H9 (cell line): Measurements from ENCODE around the gene PLA2G2E. TPM values are rescaled to one million over a fixed set of nuclear protein-coding genes. Genes with fewer than 3 reads are reported as not detected.

Source experiments
- DNase-seq: peaks from one replicate; pipeline ENCODE4 v3.0.0-alpha.2; 2017
- H2AFZ ChIP-seq: one replicate; pipeline ENCODE4 v1.6.1; 2013; ENCODE audit warnings: mild to moderate bottlenecking, low read length, control low read depth, moderate library complexity
- H2AK5ac ChIP-seq: 2 replicates; pipeline ENCODE4 v1.6.1; 2013; ENCODE audit warnings: low read length, control low read depth, mixed read lengths; ENCODE audit not compliant: insufficient read length
- H2BK120ac ChIP-seq: one replicate; pipeline ENCODE4 v1.6.1; 2013; ENCODE audit warnings: low read depth, mild to moderate bottlenecking, low read length, control low read depth, inconsistent platforms; ENCODE audit not compliant: poor library complexity, severe bottlenecking
- H2BK12ac ChIP-seq: 2 replicates; pipeline ENCODE4 v1.6.1; 2013; ENCODE audit warnings: low read length, control low read depth, mixed read lengths, low read depth; ENCODE audit not compliant: insufficient read length
- H2BK15ac ChIP-seq: 2 replicates; pipeline ENCODE4 v1.6.1; 2013; ENCODE audit warnings: low read depth, low read length, control low read depth
- H2BK20ac ChIP-seq: one replicate; pipeline ENCODE4 v1.6.1; 2013; ENCODE audit warnings: low read depth, mild to moderate bottlenecking, low read length, control low read depth, inconsistent platforms; ENCODE audit not compliant: poor library complexity, severe bottlenecking
- H2BK5ac ChIP-seq: 2 replicates; pipeline ENCODE4 v1.6.1; 2013; ENCODE audit warnings: low read length, control low read depth, mixed read lengths; ENCODE audit not compliant: insufficient read length
- H3K14ac ChIP-seq: 2 replicates; pipeline ENCODE4 v1.6.1; 2013; ENCODE audit warnings: low read length, control low read depth; ENCODE audit not compliant: insufficient read depth
- H3K18ac ChIP-seq: 2 replicates; pipeline ENCODE4 v1.6.1; 2013; ENCODE audit warnings: low read depth, mild to moderate bottlenecking, mixed read lengths, low read length, control low read depth; ENCODE audit not compliant: insufficient read length
- H3K23ac ChIP-seq: 2 replicates; pipeline ENCODE4 v1.6.1; 2013; ENCODE audit warnings: low read length, control low read depth, mixed read lengths, low read depth; ENCODE audit not compliant: insufficient read length
- H3K23me2 ChIP-seq: 2 replicates; pipeline ENCODE4 v1.6.1; 2013; ENCODE audit warnings: low read depth, mild to moderate bottlenecking, mixed read lengths, low read length, control low read depth; ENCODE audit not compliant: insufficient read length, poor library complexity, severe bottlenecking
- H3K27ac ChIP-seq: 2 replicates; pipeline ENCODE4 v1.5.1; 2013; ENCODE audit warnings: low read length, control low read depth, mixed read lengths, low read depth; ENCODE audit not compliant: insufficient read length
- H3K27me3 ChIP-seq: 2 replicates; pipeline ENCODE4 v1.6.1; 2013; ENCODE audit warnings: low read length, control low read depth, inconsistent platforms; ENCODE audit not compliant: insufficient read depth
- H3K4ac ChIP-seq: 2 replicates; pipeline ENCODE4 v1.6.1; 2013; ENCODE audit warnings: low read depth, mild to moderate bottlenecking, control low read depth, inconsistent platforms, low read length, moderate library complexity
- H3K4me1 ChIP-seq: 2 replicates; pipeline ENCODE4 v1.6.1; 2013; ENCODE audit warnings: low read length, control low read depth, inconsistent platforms; ENCODE audit not compliant: insufficient read depth
- H3K4me2 ChIP-seq: 2 replicates; pipeline ENCODE4 v1.6.1; 2013; ENCODE audit warnings: low read length, control low read depth, mixed read lengths; ENCODE audit not compliant: insufficient read length, insufficient read depth
- H3K56ac ChIP-seq: 2 replicates; pipeline ENCODE4 v1.6.1; 2013; ENCODE audit warnings: low read depth, mild to moderate bottlenecking, mixed read lengths, low read length, control low read depth; ENCODE audit not compliant: insufficient read length
- H3K79me1 ChIP-seq: 2 replicates; pipeline ENCODE4 v1.6.1; 2013; ENCODE audit warnings: low read depth, mild to moderate bottlenecking, moderate library complexity, low read length, control low read depth, inconsistent platforms; ENCODE audit not compliant: insufficient read depth, poor library complexity, severe bottlenecking
- H3K79me2 ChIP-seq: 2 replicates; pipeline ENCODE4 v1.6.1; 2013; ENCODE audit warnings: low read length, control low read depth, inconsistent platforms; ENCODE audit not compliant: insufficient read depth
- H3K9ac ChIP-seq: 2 replicates; pipeline ENCODE4 v1.6.1; 2013; ENCODE audit warnings: low read length, control low read depth, mixed read lengths; ENCODE audit not compliant: insufficient read length; ENCODE audit errors: extremely low read depth
- H3K9me3 ChIP-seq: one replicate; pipeline ENCODE4 v1.6.1; 2013; ENCODE audit warnings: low read depth, low read length, inconsistent platforms; ENCODE audit not compliant: control insufficient read depth
- H3T11ph ChIP-seq: one replicate; pipeline ENCODE4 v1.6.1; 2013; ENCODE audit warnings: mild to moderate bottlenecking, low read length, control low read depth, inconsistent platforms
- H4K20me1 ChIP-seq: one replicate; pipeline ENCODE4 v1.6.1; 2013; ENCODE audit not compliant: control insufficient read depth, insufficient read length, insufficient read depth
- H4K5ac ChIP-seq: 2 replicates; pipeline ENCODE4 v1.6.1; 2013; ENCODE audit warnings: low read depth, mild to moderate bottlenecking, mixed read lengths, low read length, control low read depth; ENCODE audit not compliant: insufficient read length
- H4K8ac ChIP-seq: replicated peaks from 2 replicates; pipeline ENCODE4 v1.6.1; 2013; ENCODE audit warnings: low read length, control low read depth, mixed read lengths, low read depth; ENCODE audit not compliant: insufficient read length
- H4K91ac ChIP-seq: 2 replicates; pipeline ENCODE4 v1.6.1; 2013; ENCODE audit warnings: low read depth, mild to moderate bottlenecking, moderate library complexity, mixed read lengths, low read length, control low read depth; ENCODE audit not compliant: insufficient read length
- H3K27ac Mint-ChIP-seq, 3 experiments: 2 replicates in 2 of 3; 3 replicates in 1 of 3; pipeline ENCODE4 v1.8.0; 2020 to 2021; ENCODE audit warnings: mixed read lengths in 3 of 3, mild to moderate bottlenecking in 1 of 3, moderate library complexity in 1 of 3
- H3K27me3 Mint-ChIP-seq: 2 replicates; pipeline ENCODE4 v1.8.0; 2021; ENCODE audit warnings: low read depth, mild to moderate bottlenecking, moderate library complexity, mixed read lengths
- H3K36me3 Mint-ChIP-seq, 3 experiments: 2 replicates in 2 of 3; 3 replicates in 1 of 3; pipeline ENCODE4 v1.8.0; 2020 to 2021; ENCODE audit warnings: low read depth in 3 of 3, mixed read lengths in 3 of 3; ENCODE audit not compliant: insufficient read depth in 1 of 3
- H3K4me1 Mint-ChIP-seq, 2 experiments: 2 replicates each; pipeline ENCODE4 v1.8.0; 2020; ENCODE audit warnings: mixed read lengths in 2 of 2
- H3K4me3 Mint-ChIP-seq, 2 experiments: 2 replicates in 1 of 2; 3 replicates in 1 of 2; pipeline ENCODE4 v1.8.0; 2020 to 2021; ENCODE audit warnings: mild to moderate bottlenecking in 2 of 2, mixed read lengths in 2 of 2, moderate library complexity in 1 of 2
- H3K9me3 Mint-ChIP-seq, 2 experiments: 2 replicates in 1 of 2; 3 replicates in 1 of 2; pipeline ENCODE4 v1.8.0; 2020; ENCODE audit warnings: mild to moderate bottlenecking in 2 of 2, mixed read lengths in 2 of 2, moderate library complexity in 1 of 2
- WGBS: extraction: QIAGEN DNeasy Blood & Tissue Kit; methylation state at CpG from one replicate; pipeline ENCODE4 v1.1.7; 2013; ENCODE audit warnings: missing lambda C conversion rate, low lambda C conversion rate, mixed read lengths; ENCODE audit not compliant: insufficient read length; ENCODE audit errors: extremely low coverage; 5-methylcytosine and 5-hydroxymethylcytosine counted together
- total RNA-seq: library from RNA; stranded (reverse); gene quantifications from 2 replicates; pipeline ENCODE4 v1.2.1, GENCODE V29; 2021
- TF ChIP-seq, protein P1 (sequence below): fragments of 200-600 bp; sonication (generic); conservative IDR thresholded peaks from 3 replicates; pipeline ENCODE4 v1.8.0; 2021; ENCODE audit warnings: antibody characterized with exemption, mild to moderate bottlenecking

The PLA2G2E gene
- total RNA-seq, 1 experiment from 2014 or later, result not detected

GRCh38 chr1:19872190-19872589 is 51.2 kb downstream of the PLA2G2E start:
- no peak overlapping the region for H3K4me3 Mint-ChIP-seq
- Histone ChIP-seq H2BK20ac (no peak overlapping the region), H4K91ac (no peak overlapping the region), H3K23me2 (no peaks in the 10 kb centered on the region), H4K5ac (no peak overlapping the region), H4K20me1 (no peaks in the 10 kb centered on the region), H3K23ac (no peak overlapping the region), H2BK12ac (no peak overlapping the region), H3K18ac (no peak overlapping the region), H3K4me1 (no peaks in the 10 kb centered on the region), H2BK5ac (no peak overlapping the region), H3K14ac (no peak overlapping the region), H3K4me2 (no peak overlapping the region), H3T11ph (no peak overlapping the region), H2BK15ac (no peak overlapping the region), H2BK120ac (no peak overlapping the region), H3K27me3 (no peaks in the 10 kb centered on the region), H2AFZ (no peak overlapping the region), H3K27ac (no peak overlapping the region), H3K79me1 (no peaks in the 10 kb centered on the region), H4K8ac (no peak overlapping the region), H3K9ac (no peak overlapping the region), H3K4ac (no peak overlapping the region), H3K56ac (no peak overlapping the region), H3K9me3 (no peaks in the 10 kb centered on the region), H3K79me2 (no peaks in the 10 kb centered on the region), H2AK5ac (no peak overlapping the region)
- DNase-seq, result no peak
- H3K27me3 Mint-ChIP-seq, result peaks cover 15% of the 10 kb centered on the region
- TF ChIP-seq, protein P1, sequence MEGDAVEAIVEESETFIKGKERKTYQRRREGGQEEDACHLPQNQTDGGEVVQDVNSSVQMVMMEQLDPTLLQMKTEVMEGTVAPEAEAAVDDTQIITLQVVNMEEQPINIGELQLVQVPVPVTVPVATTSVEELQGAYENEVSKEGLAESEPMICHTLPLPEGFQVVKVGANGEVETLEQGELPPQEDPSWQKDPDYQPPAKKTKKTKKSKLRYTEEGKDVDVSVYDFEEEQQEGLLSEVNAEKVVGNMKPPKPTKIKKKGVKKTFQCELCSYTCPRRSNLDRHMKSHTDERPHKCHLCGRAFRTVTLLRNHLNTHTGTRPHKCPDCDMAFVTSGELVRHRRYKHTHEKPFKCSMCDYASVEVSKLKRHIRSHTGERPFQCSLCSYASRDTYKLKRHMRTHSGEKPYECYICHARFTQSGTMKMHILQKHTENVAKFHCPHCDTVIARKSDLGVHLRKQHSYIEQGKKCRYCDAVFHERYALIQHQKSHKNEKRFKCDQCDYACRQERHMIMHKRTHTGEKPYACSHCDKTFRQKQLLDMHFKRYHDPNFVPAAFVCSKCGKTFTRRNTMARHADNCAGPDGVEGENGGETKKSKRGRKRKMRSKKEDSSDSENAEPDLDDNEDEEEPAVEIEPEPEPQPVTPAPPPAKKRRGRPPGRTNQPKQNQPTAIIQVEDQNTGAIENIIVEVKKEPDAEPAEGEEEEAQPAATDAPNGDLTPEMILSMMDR, result no peak; the same call in 2 of the 3 replicates
- no peaks in the 10 kb centered on the region for H3K36me3 Mint-ChIP-seq
- no peaks in the 10 kb centered on the region for H3K4me1 Mint-ChIP-seq
- no CpG with 5 or more reads among the region's 7 CpGs for WGBS
- H3K27ac Mint-ChIP-seq, result no peak overlapping the region
- no peaks in the 10 kb centered on the region; a peak in 2 of 5 replicates for H3K9me3 Mint-ChIP-seq

Other genes starting within 250 kb of the PLA2G2E start
- 2.7 and 4.0 TPM in 2 replicates for gene TMCO4, start 123.7 kb downstream of the PLA2G2E start, total RNA-seq
- gene RNF186, start 108.3 kb downstream of the PLA2G2E start, total RNA-seq, result not detected in 2 replicates
- gene OTUD3, start 41.2 kb downstream of the PLA2G2E start, total RNA-seq, result 10.0 and 12.0 TPM in 2 replicates
- gene PLA2G2A, start 56.0 kb upstream of the PLA2G2E start, total RNA-seq, result 6.2 and 7.1 TPM in 2 replicates
- not detected in 2 replicates for gene PLA2G5, start 146.6 kb upstream of the PLA2G2E start, total RNA-seq
- not detected in 2 replicates for gene PLA2G2D, start 195.9 kb upstream of the PLA2G2E start, total RNA-seq
- not detected in 2 replicates for gene PLA2G2F, start 215.7 kb upstream of the PLA2G2E start, total RNA-seq